ENCODE measurements around the gene SLC35E1. TPM values are rescaled to one million over a fixed set of nuclear protein-coding genes. Genes with fewer than 3 reads are reported as not detected.

SLC35E1 gene
- 13.1 and 24.7 TPM in 2 replicates for total RNA-seq (2014; rRNA removed; shearing (Covaris generic))

- peak within 1 kb of the TSS; percentile 94 for H3K4me3 ChIP-seq
- DNase-seq (ENCODE audit: low read depth in 1 of 2, low spot score in 2 of 2) = peak; percentile 81 to 95
- H3K27ac ChIP-seq = peak within 1 kb of the TSS; percentile 59
- peaks cover 30% of the 10 kb centered on the region for H3K4me1 ChIP-seq (replicated peaks)
- H3K27me3 ChIP-seq (replicated peaks) = no peaks in the 10 kb centered on the region
- H3K9me3 ChIP-seq (replicated peaks) = no peaks in the 10 kb centered on the region
- H3K36me3 ChIP-seq = peaks cover 80% of the 10 kb centered on the region
Measured at GRCh38 chr19:16572332-16573211, at the start of gene SLC35E1. Gene SLC35E1 (minus strand): TSS chr19:16572415. CDS start chr19:16572364, 51 bp downstream.

- H3K4me1 ChIP-seq (replicated peaks) = peaks cover 5% of the 10 kb centered on the region
- H3K27ac ChIP-seq = no peak overlapping the region
- H3K36me3 ChIP-seq = peaks cover 35% of the 10 kb centered on the region
- H3K4me3 ChIP-seq = no peak overlapping the region
- H3K27me3 ChIP-seq (replicated peaks) = no peaks in the 10 kb centered on the region
- H3K9me3 ChIP-seq (replicated peaks) = no peaks in the 10 kb centered on the region
- DNase-seq (ENCODE audit: low read depth in 1 of 2, low spot score in 2 of 2) = no peak
Measured at GRCh38 chr19:16621165-16621800, 49.1 kb upstream of the SLC35E1 start.

- no peak for DNase-seq (ENCODE audit: low read depth in 1 of 2, low spot score in 2 of 2)
- H3K9me3 ChIP-seq (replicated peaks) = no peaks in the 10 kb centered on the region
- H3K27ac ChIP-seq = no peak overlapping the region
- no peaks in the 10 kb centered on the region for H3K27me3 ChIP-seq (replicated peaks)
- H3K4me3 ChIP-seq = no peak overlapping the region
- no peaks in the 10 kb centered on the region for H3K4me1 ChIP-seq (replicated peaks)
- H3K36me3 ChIP-seq = peaks cover 28% of the 10 kb centered on the region
Measured at GRCh38 chr19:16620584-16620983, 48.4 kb upstream of the SLC35E1 start.

GRCh38 chr19:16620018-16620417, 47.8 kb upstream of the SLC35E1 start:
- no peaks in the 10 kb centered on the region for H3K4me1 ChIP-seq (replicated peaks)

GRCh38 chr19:16619457-16619856, 47.2 kb upstream of the SLC35E1 start:
- peaks cover 18% of the 10 kb centered on the region for H3K36me3 ChIP-seq
- no peaks in the 10 kb centered on the region for H3K4me1 ChIP-seq (replicated peaks)
- no peak overlapping the region for H3K27ac ChIP-seq
- no peaks in the 10 kb centered on the region for H3K9me3 ChIP-seq (replicated peaks)
- no peaks in the 10 kb centered on the region for H3K27me3 ChIP-seq (replicated peaks)
- no peak overlapping the region for H3K4me3 ChIP-seq
- DNase-seq (ENCODE audit: low read depth in 1 of 2, low spot score in 2 of 2) = no peak

More at GRCh38 chr19:16620018-16620417, 47.8 kb upstream of the SLC35E1 start:
- no peak overlapping the region for H3K4me3 ChIP-seq
- no peaks in the 10 kb centered on the region for H3K27me3 ChIP-seq (replicated peaks)
- no peak for DNase-seq (ENCODE audit: low read depth in 1 of 2, low spot score in 2 of 2)
- peaks cover 24% of the 10 kb centered on the region for H3K36me3 ChIP-seq
- H3K27ac ChIP-seq = no peak overlapping the region
- no peaks in the 10 kb centered on the region for H3K9me3 ChIP-seq (replicated peaks)

GRCh38 chr19:16618248-16618647, 46.0 kb upstream of the SLC35E1 start:
- no peak overlapping the region for H3K27ac ChIP-seq

GRCh38 chr19:16615808-16616207, 43.6 kb upstream of the SLC35E1 start:
- Histone ChIP-seq H3K36me3 (peaks cover 9% of the 10 kb centered on the region; the same call in 1 of the 2 replicates), H3K4me1 (replicated peaks) (no peaks in the 10 kb centered on the region), H3K9me3 (replicated peaks) (no peaks in the 10 kb centered on the region), H3K27ac (no peak overlapping the region), H3K27me3 (replicated peaks) (no peaks in the 10 kb centered on the region), H3K4me3 (no peak overlapping the region)
- DNase-seq (ENCODE audit: low read depth in 1 of 2, low spot score in 2 of 2) = no peak

More at GRCh38 chr19:16618248-16618647, 46.0 kb upstream of the SLC35E1 start:
- peaks cover 13% of the 10 kb centered on the region for H3K36me3 ChIP-seq
- no peaks in the 10 kb centered on the region for H3K27me3 ChIP-seq (replicated peaks)
- DNase-seq (ENCODE audit: low read depth in 1 of 2, low spot score in 2 of 2) = no peak
- no peaks in the 10 kb centered on the region for H3K4me1 ChIP-seq (replicated peaks)
- H3K9me3 ChIP-seq (replicated peaks) = no peaks in the 10 kb centered on the region
- no peak overlapping the region for H3K4me3 ChIP-seq

GRCh38 chr19:16614941-16615340, 42.7 kb upstream of the SLC35E1 start:
- H3K4me3 ChIP-seq = no peak overlapping the region
- no peak overlapping the region for H3K27ac ChIP-seq
- no peaks in the 10 kb centered on the region for H3K27me3 ChIP-seq (replicated peaks)
- no peaks in the 10 kb centered on the region for H3K9me3 ChIP-seq (replicated peaks)
- DNase-seq (ENCODE audit: low read depth in 1 of 2, low spot score in 2 of 2) = no peak
- peaks cover 9% of the 10 kb centered on the region; the same call in 1 of the 2 replicates for H3K36me3 ChIP-seq
- H3K4me1 ChIP-seq (replicated peaks) = no peaks in the 10 kb centered on the region

- Histone ChIP-seq H3K4me3 (no peak overlapping the region), H3K27me3 (replicated peaks) (no peaks in the 10 kb centered on the region)
- DNase-seq (ENCODE audit: low read depth in 1 of 2, low spot score in 2 of 2) = no peak
Measured at GRCh38 chr19:16613841-16614240, 41.6 kb upstream of the SLC35E1 start.

GRCh38 chr19:16612636-16613035, 40.4 kb upstream of the SLC35E1 start:
- peaks cover 13% of the 10 kb centered on the region; the same call in 1 of the 2 replicates for H3K36me3 ChIP-seq
- no peak for DNase-seq (ENCODE audit: low read depth in 1 of 2, low spot score in 2 of 2)
- no peaks in the 10 kb centered on the region for H3K9me3 ChIP-seq (replicated peaks)
- H3K27me3 ChIP-seq (replicated peaks) = no peaks in the 10 kb centered on the region
- H3K4me1 ChIP-seq (replicated peaks) = no peaks in the 10 kb centered on the region; the same call in 1 of the 2 replicates
- H3K4me3 ChIP-seq = no peak overlapping the region
- no peak overlapping the region for H3K27ac ChIP-seq

More at GRCh38 chr19:16613841-16614240, 41.6 kb upstream of the SLC35E1 start:
- no peak overlapping the region for H3K27ac ChIP-seq
- H3K9me3 ChIP-seq (replicated peaks) = no peaks in the 10 kb centered on the region
- H3K4me1 ChIP-seq (replicated peaks) = no peaks in the 10 kb centered on the region
- peaks cover 9% of the 10 kb centered on the region; the same call in 1 of the 2 replicates for H3K36me3 ChIP-seq

- no peaks in the 10 kb centered on the region for H3K27me3 ChIP-seq (replicated peaks)
- H3K36me3 ChIP-seq = peaks cover 13% of the 10 kb centered on the region; the same call in 1 of the 2 replicates
- no peak overlapping the region for H3K27ac ChIP-seq
- no peak overlapping the region for H3K4me3 ChIP-seq
- H3K4me1 ChIP-seq (replicated peaks) = peaks cover 4% of the 10 kb centered on the region
- DNase-seq (ENCODE audit: low read depth in 1 of 2, low spot score in 2 of 2) = no peak
- H3K9me3 ChIP-seq (replicated peaks) = no peaks in the 10 kb centered on the region
Measured at GRCh38 chr19:16611121-16611520, 38.9 kb upstream of the SLC35E1 start.

GRCh38 chr19:16609511-16610200, 37.4 kb upstream of the SLC35E1 start:
- Histone ChIP-seq H3K36me3 (peaks cover 25% of the 10 kb centered on the region), H3K27me3 (replicated peaks) (no peaks in the 10 kb centered on the region), H3K4me3 (no peak overlapping the region), H3K9me3 (replicated peaks) (no peaks in the 10 kb centered on the region), H3K4me1 (replicated peaks) (peaks cover 14% of the 10 kb centered on the region), H3K27ac (no peak overlapping the region)
- no peak for DNase-seq (ENCODE audit: low read depth in 1 of 2, low spot score in 2 of 2)

GRCh38 chr19:16608290-16608739, 36.1 kb upstream of the SLC35E1 start:
- no peak for DNase-seq (ENCODE audit: low read depth in 1 of 2, low spot score in 2 of 2)
- Histone ChIP-seq H3K4me3 (no peak overlapping the region), H3K4me1 (replicated peaks) (peaks cover 14% of the 10 kb centered on the region), H3K36me3 (peaks cover 20% of the 10 kb centered on the region), H3K27me3 (replicated peaks) (no peaks in the 10 kb centered on the region), H3K27ac (no peak overlapping the region), H3K9me3 (replicated peaks) (no peaks in the 10 kb centered on the region)

Data from SJSA1 (cell line).